GM18868 (cell line): ENCODE measurements around the gene VENTX.

Source experiments
- ATAC-seq: cut with Tn5 transposase; IDR thresholded peaks from one replicate; pipeline ENCODE4 v1.9.1; 2021; ENCODE audit warnings: mild to moderate bottlenecking, moderate library complexity; ENCODE audit not compliant: unreplicated experiment

The VENTX gene

DNA sequence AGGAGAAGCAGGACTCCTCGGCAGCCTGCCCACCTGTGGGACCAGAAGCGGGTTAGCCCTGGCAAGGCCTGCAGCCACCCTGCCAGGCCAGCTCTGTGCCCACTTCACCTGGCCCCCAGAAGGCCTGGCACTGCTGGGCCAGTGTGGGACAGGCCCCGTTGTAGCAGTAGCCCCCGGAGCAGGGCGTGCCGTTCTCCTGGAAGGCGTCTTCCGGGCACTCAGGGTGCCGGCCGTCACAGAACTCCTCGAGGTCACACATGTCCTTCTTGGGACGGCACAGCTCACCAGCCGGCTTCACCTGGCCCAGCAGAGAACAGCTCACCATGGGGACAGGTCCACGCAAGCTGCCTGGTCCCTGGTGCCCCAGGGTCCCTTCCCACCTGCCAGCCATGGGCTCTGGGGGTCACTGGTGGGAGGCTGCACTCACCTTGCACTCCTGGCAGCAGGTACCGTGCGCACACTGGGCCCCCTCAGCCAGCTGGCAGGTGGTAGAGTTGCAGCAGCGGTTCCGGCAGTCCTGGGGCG is 33.2 kb downstream of the VENTX start:
- ATAC-seq = no peak

DNA sequence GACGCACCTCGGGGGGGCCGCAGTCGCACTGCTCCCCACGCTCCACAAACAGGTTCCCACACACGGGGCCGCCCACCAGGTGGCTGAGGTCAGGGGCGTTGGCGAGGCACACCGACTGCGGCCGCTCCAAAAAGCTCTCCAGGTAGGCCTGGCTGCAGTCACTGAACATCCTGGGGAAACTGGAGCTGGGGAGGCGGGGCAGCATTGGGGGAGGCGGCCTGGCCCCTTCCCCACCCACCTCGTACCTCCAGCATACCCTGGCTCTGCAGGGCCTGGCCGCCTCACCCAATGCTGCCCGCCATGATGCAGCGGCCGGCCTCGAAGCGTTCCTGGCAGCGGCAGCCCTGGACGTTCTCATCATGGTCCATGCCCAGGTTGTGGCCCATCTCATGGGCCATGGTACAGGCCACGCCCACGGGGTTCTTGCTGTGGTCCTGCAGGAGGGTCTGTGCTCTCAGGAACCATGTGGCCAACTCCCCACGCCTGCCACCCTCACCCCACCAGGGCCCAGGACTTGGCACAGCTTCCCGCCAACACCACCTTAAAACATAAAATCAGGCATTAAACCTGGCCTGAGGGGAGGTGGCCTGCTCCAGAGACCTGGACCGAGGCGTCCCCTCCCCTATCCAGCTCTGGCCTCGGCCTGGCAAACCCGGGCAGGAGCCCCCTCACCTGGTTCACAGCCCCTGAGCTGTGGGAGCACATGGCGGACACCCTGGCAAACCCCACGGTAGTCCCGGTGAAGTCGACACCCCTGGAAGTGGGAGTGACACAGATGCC is 34.1 kb downstream of the VENTX start:
- ATAC-seq = no peak

DNA sequence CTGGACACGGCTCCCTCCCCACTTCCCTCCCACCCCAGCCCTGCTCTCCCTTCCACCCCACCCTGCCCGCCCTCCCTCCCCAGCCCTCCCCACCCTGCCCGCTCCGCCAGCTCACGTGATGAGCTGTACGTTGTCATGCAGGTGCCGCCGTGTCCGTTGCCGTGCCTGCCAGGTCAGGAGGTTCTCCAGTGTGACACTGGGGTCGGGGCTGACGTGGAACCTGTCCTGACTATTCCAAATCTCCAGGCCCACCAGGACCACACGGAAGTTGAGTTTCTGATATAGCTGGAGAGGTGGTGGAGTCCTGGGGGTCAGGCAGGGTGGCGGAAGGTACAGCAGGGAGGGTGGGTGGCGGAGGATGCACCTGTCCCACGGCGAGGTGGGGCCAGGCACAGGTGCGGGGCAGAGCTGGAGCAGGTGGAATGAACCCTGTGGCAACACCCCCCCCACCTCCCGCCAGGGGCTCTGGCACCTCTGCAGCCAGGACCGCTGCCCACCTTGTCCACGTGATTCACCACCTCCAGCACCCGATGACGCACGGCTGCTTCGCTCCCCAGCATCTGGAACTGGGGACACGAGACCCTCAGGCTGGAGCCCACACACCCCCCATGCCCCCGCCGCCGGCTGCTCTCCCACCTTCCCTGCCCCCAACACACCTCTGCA is 34.8 kb downstream of the VENTX start:
- ATAC-seq = no peak

DNA sequence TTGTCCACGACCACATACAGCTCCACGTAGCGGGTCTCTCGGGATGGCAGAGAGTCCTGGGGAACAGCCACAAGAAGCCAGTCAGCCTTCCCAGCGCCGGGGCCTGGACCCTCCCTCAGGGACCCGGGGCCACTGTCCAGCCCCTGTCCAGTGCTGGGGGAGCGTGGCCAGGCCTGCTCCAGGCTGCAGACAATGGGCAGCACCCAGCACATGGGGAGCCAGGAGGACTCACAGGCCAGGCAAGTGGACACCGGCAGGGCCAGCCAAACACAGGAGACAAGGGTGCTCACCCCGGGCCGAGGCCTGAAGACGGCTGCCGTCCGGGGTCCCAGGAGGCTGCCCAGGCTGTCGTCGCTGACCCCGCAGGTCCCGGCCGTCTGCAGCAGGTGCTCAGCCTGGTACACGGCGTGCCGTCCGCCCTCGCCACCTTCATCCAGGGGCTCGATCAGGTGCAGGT is 35.3 kb downstream of the VENTX start:
- ATAC-seq = no peak

DNA sequence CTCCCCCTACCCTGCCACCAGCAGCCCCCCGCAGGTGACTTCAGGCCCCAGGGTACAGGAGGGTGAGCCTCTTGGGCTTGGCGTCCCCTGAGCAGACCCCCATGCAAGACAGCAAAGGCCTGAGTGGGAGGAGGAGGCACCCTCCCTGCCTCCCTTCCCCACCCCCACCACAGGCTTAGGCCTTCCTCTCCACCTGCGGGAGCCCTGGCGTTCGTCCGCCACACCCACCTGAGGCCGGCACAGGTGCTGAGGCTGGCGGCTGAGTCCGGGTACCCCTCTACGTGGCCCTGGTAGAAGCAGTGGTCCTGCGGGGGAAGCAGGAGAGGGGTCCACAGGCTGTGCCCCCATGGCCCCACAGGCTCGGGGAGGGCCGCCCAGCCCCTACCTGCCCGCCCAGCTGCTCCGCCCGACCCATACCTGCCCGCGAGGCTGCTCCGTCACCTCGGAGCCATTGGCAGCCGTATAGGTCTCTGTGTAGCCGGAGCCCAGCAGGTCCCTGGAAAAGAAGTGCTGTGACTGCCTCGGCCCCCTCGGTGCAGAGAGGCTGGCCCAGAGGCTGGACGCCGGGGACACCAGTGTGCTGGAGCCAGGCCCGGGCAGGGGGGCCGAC is 36.0 kb downstream of the VENTX start:
- ATAC-seq = no peak

DNA sequence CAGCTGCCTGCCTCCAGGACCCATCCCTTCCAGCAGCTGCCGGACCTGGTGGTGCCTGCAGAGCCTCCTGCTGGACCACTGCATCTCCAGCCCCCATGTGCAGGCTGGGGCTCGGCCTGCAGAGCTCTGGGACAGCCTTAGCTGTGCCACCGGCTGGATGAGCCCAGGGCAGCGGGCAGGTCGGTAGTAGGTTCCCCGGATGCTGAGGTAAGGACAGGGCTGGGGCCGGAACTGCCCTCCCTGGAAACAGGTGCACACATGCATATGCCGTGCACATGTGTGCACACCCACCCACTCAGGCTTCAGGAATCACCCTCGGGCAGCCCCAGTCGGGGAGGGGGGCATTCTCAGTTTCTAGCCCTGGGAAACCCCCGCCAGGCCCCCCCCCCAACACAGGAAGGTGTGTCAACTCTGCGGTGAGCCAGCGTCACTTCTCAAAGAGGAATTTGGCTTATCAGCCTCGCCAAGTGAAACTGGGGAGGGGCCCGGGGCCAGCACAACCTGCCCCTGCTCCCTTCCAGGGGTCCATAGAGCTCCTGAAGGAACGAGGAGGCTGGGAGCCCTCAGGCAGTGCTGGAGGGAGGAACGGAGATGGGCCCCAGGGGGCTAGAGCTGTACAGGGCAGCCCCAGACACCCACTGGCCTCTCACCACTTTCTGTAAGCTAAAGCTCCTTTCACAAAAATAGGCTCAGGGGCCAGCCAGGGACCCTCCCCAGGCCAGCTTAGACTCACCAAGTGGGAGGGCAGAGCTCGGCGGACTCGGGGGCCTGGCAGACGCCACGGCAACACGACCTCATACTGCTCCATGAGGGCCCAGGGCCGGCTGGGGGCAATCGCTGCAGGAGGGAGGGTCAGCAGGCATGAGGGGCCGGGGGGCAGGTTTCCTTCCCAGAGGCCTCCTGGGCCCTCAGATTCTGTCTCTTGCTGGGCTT is 37.4 kb downstream of the VENTX start:
- ATAC-seq = peak; percentile 53

GRCh38 chr10:133275684-133276092 is 38.0 kb downstream of the VENTX start:
- peak; percentile 34 for ATAC-seq

GRCh38 chr10:133276100-133276434 is 38.4 kb downstream of the VENTX start:
- no peak for ATAC-seq

- ATAC-seq = peak; percentile 50
These were observed 39.0 kb downstream of the VENTX start, which contains the start of gene ADAM8 for GRCh38 chr10:133276435-133277201. Gene ADAM8 (minus strand): TSS chr10:133276868. CDS start chr10:133276817, 51 bp downstream.

- no peak for ATAC-seq
These were observed 39.8 kb downstream of the VENTX start for GRCh38 chr10:133277277-133277992.

DNA sequence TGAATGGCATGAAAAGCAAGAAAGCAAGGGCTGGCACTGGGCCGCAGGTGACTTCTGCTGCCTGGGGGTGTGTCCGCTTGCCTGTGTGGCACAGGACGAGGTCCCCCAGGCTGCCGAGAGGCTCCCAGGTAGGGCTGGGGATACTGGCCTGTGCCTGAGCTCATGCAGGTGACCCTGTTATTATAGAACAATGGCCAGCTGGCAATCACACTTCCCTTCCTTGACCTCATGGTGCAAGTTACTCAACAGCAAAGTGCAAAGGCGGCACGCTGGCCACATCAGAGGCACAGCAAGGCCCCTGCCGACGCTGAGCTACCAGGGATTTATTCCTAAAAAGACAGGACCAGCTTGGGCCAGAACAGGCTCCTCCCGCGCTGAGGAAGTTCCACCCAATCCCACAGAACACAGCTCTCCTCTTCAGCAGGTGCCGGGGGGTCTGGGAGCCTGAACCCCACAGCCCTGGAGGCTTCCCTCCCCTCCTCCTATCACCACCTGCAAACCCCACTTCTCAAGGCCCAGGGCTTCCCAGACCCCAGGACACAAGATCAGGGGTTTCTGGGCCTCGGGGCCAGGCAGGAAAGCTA is 40.4 kb downstream of the VENTX start:
- no peak for ATAC-seq

- peak; percentile 35 for ATAC-seq
These were observed 41.1 kb downstream of the VENTX start for GRCh38 chr10:133278577-133279265.

GRCh38 chr10:133279326-133280226 is 41.9 kb downstream of the VENTX start:
- ATAC-seq = no peak

DNA sequence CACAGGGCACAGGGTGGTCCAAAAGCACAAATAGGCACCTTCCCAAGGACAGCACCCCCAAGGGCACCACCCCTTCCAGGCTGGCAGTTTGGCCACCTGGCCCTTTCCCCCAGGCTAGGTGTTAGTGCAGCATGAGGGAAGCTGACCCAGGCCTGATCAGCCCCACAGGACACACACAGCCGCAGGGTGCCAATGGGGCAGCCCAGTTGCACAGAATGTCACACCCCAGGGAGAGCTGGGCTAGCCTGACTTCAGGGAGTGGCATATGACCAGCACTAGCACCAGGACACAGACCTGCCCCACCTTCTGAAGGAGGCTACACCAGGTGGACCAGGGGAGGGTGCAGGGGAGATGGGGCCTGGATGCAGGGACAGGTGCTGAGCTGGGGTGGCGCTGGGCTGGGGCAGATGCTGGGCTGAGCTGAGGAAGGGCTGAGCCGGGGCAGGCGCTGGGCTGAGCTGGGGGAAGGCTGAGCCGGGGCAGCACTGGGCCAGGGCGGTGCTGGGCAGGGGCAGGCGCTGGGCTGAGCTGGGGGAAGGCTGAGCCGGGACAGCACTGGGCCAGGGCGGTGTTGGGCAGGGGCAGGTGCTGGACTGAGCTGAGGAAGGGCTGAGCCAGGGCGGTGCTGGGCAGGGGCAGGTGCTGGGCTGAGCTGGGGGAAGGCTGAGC is 42.9 kb downstream of the VENTX start:
- ATAC-seq = no peak

GRCh38 chr10:133281084-133281483 is 43.4 kb downstream of the VENTX start:
- ATAC-seq = no peak

DNA sequence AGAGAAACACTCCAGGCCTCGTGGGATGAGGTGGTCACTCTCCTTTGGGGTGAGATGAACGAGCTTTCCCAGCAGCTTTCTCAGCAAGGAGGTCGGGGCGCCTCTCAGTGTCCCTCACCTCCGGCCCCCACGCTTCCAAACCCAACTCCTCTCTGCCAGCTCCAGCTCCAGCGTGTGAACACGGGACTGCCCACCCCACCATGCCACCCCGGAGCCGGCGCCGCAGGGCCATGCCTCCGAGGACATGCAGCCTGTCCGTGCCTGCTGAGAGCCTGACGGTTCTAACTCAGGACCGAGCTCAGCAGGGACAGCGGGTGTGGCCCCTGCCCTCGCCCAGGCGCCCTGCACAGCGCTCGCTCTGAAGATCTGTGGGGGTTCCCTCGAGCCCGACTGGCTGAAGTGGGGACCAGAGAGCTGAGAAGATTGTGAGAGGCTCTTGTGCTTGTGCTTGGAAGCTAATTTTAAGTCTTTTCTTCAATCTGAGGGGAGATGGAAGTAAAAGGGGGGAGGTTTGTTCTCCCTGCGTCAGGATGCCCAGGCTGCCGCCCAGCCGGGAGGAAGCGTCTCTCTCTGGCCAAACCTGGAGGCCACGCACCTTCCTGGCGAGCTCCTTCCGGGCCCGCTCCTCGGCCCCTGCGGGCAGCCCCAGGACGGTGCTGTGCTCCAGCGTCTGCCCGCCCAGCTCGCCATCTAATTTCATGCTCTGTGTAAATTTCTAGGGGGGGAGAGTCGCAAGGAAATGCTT is 44.1 kb downstream of the VENTX start:
- ATAC-seq = no peak
